ENCODE results near the gene HSD17B11. TPM values are rescaled to one million over a fixed set of nuclear protein-coding genes. Genes with fewer than 3 reads are reported as not detected.

The HSD17B11 gene
- total and polyA plus RNA-seq, 2 donors (not counting 1 experiment from before 2014, with no cell fraction given): 60.5 to 64.1 TPM

- Histone ChIP-seq H3K9ac (ENCODE audit: insufficient read depth, low read length) (no peak overlapping the region), H3K4me2 (ENCODE audit: extremely low read depth, insufficient read depth, low read length) (no peak overlapping the region), H4K20me1 (ENCODE audit: control insufficient read depth, extremely low read depth, insufficient read depth, low read length) (no peaks in the 10 kb centered on the region), H3K4me1 (ENCODE audit: control insufficient read depth, extremely low read depth, insufficient read depth, low read length) (no peaks in the 10 kb centered on the region), H3K27ac (ENCODE audit: insufficient read depth, low read length) (no peak overlapping the region), H3K36me3 (ENCODE audit: control insufficient read depth, insufficient read depth, low read length) (peaks cover 2% of the 10 kb centered on the region), H2AFZ (ENCODE audit: low read length) (no peak overlapping the region), H3K4me3 (replicated peaks in 1 of 4; ENCODE audit: control extremely low read depth in 1 of 4, insufficient read depth in 1 of 4, low read depth in 3 of 4, low read length in 4 of 4) (no peak overlapping the region), H3K27me3 (ENCODE audit: control insufficient read depth, insufficient read depth, low read length) (no peaks in the 10 kb centered on the region), H3K9me3 (ENCODE audit: control insufficient read depth, insufficient read depth, low read depth, low read length) (no peaks in the 10 kb centered on the region), H3K79me2 (ENCODE audit: control insufficient read depth, insufficient read depth, low read length) (no peaks in the 10 kb centered on the region)
- no peak for TF ChIP-seq EZH2 (IDR thresholded peaks at IDR 0.05; ENCODE audit: low read length, missing control alignments)
- TF ChIP-seq, protein P1, sequence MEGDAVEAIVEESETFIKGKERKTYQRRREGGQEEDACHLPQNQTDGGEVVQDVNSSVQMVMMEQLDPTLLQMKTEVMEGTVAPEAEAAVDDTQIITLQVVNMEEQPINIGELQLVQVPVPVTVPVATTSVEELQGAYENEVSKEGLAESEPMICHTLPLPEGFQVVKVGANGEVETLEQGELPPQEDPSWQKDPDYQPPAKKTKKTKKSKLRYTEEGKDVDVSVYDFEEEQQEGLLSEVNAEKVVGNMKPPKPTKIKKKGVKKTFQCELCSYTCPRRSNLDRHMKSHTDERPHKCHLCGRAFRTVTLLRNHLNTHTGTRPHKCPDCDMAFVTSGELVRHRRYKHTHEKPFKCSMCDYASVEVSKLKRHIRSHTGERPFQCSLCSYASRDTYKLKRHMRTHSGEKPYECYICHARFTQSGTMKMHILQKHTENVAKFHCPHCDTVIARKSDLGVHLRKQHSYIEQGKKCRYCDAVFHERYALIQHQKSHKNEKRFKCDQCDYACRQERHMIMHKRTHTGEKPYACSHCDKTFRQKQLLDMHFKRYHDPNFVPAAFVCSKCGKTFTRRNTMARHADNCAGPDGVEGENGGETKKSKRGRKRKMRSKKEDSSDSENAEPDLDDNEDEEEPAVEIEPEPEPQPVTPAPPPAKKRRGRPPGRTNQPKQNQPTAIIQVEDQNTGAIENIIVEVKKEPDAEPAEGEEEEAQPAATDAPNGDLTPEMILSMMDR (conservative IDR thresholded peaks at IDR 0.05 in 1 of 2, IDR thresholded peaks at IDR 0.05 in 1 of 2; ENCODE audit: low read depth in 1 of 2, low read length in 2 of 2): no peak
- DNase-seq (ENCODE audit: low read depth in 2 of 2): no peak
Measured at GRCh38 chr4:87365348-87365747, 25.6 kb downstream of the HSD17B11 start.

GRCh38 chr4:87363552-87363951 is 27.4 kb downstream of the HSD17B11 start:
- H3K4me3 ChIP-seq (replicated peaks in 1 of 4; ENCODE audit: control extremely low read depth in 1 of 4, insufficient read depth in 1 of 4, low read depth in 3 of 4, low read length in 4 of 4): no peak overlapping the region
- no peak overlapping the region for H3K27ac ChIP-seq (ENCODE audit: insufficient read depth, low read length)
- no peaks in the 10 kb centered on the region for H3K4me1 ChIP-seq (ENCODE audit: control insufficient read depth, extremely low read depth, insufficient read depth, low read length)
- no peak overlapping the region for H2AFZ ChIP-seq (ENCODE audit: low read length)
- no peaks in the 10 kb centered on the region for H3K79me2 ChIP-seq (ENCODE audit: control insufficient read depth, insufficient read depth, low read length)
- no peak overlapping the region for H3K4me2 ChIP-seq (ENCODE audit: extremely low read depth, insufficient read depth, low read length)
- H3K9me3 ChIP-seq (ENCODE audit: control insufficient read depth, insufficient read depth, low read depth, low read length): no peaks in the 10 kb centered on the region
- H4K20me1 ChIP-seq (ENCODE audit: control insufficient read depth, extremely low read depth, insufficient read depth, low read length): no peaks in the 10 kb centered on the region
- H3K9ac ChIP-seq (ENCODE audit: insufficient read depth, low read length): no peak overlapping the region
- DNase-seq (ENCODE audit: low read depth in 2 of 2): peak in 1 of 2 donors; percentile 23
- H3K27me3 ChIP-seq (ENCODE audit: control insufficient read depth, insufficient read depth, low read length): no peaks in the 10 kb centered on the region
- H3K36me3 ChIP-seq (ENCODE audit: control insufficient read depth, insufficient read depth, low read length): peaks cover 2% of the 10 kb centered on the region
- TF ChIP-seq, protein P1 (conservative IDR thresholded peaks at IDR 0.05 in 1 of 2, IDR thresholded peaks at IDR 0.05 in 1 of 2; ENCODE audit: low read depth in 1 of 2, low read length in 2 of 2): no peak
- TF ChIP-seq EZH2 (IDR thresholded peaks at IDR 0.05; ENCODE audit: low read length, missing control alignments): no peak

DNA sequence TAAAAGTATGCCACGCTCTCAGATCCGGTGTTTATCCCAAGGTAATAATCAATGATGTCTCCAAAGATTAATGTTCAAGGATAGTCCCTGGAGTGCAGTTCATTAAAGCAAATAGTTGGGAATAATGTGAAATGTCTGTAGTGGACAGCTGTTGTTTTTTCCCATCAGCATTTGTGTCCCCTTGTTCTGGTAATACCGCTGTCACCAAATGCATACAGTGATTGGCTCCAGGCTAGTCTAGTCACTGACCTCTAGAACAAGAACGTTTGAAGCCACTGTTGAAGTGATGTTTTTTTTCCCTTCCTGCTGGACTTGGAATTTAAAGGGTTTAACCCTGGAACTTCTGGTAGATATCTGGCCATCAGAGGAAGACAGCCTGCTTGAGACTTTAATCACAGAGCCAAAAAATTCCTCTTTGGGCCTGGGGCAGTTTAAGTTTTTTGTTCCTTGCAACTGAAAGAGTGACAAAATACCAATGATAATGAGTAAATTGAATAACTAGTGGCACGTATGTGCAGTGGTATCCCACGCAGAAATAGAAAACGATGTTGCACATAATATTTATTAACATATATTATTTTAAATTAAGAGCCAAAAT is 30.6 kb downstream of the HSD17B11 start:
- no peak overlapping the region for H3K27ac ChIP-seq (ENCODE audit: insufficient read depth, low read length)
- no peaks in the 10 kb centered on the region for H3K27me3 ChIP-seq (ENCODE audit: control insufficient read depth, insufficient read depth, low read length)
- no peaks in the 10 kb centered on the region for H4K20me1 ChIP-seq (ENCODE audit: control insufficient read depth, extremely low read depth, insufficient read depth, low read length)
- no peak for DNase-seq (ENCODE audit: low read depth in 2 of 2)
- H2AFZ ChIP-seq (ENCODE audit: low read length): no peak overlapping the region
- H3K36me3 ChIP-seq (ENCODE audit: control insufficient read depth, insufficient read depth, low read length): peaks cover 2% of the 10 kb centered on the region
- no peak overlapping the region for H3K9ac ChIP-seq (ENCODE audit: insufficient read depth, low read length)
- TF ChIP-seq, protein P1 (conservative IDR thresholded peaks at IDR 0.05 in 1 of 2, IDR thresholded peaks at IDR 0.05 in 1 of 2; ENCODE audit: low read depth in 1 of 2, low read length in 2 of 2): no peak
- no peak for TF ChIP-seq EZH2 (IDR thresholded peaks at IDR 0.05; ENCODE audit: low read length, missing control alignments)
- H3K4me2 ChIP-seq (ENCODE audit: extremely low read depth, insufficient read depth, low read length): no peak overlapping the region
- no peaks in the 10 kb centered on the region for H3K4me1 ChIP-seq (ENCODE audit: control insufficient read depth, extremely low read depth, insufficient read depth, low read length)
- H3K4me3 ChIP-seq (replicated peaks in 1 of 4; ENCODE audit: control extremely low read depth in 1 of 4, insufficient read depth in 1 of 4, low read depth in 3 of 4, low read length in 4 of 4): no peak overlapping the region
- H3K79me2 ChIP-seq (ENCODE audit: control insufficient read depth, insufficient read depth, low read length): no peaks in the 10 kb centered on the region
- H3K9me3 ChIP-seq (ENCODE audit: control insufficient read depth, insufficient read depth, low read depth, low read length): no peaks in the 10 kb centered on the region

Measured in fibroblast of lung (primary cell).